HepG2 (cell line): ENCODE measurements around the gene FAS. TPM values are rescaled to one million over a fixed set of nuclear protein-coding genes. Genes with fewer than 3 reads are reported as not detected.

Experiments used
- ATAC-seq: fragments of 200-7000 bp; cut with Tn5 transposase; 3 replicates; pipeline ENCODE4 v1.9.1; 2020; ENCODE audit warnings: mild to moderate bottlenecking, moderate library complexity
- BruUV-seq: library from RNA; stranded (reverse); fragments of 400-500 nt; replicated peaks from 2 replicates; lab custom pipeline; 2021; lab: Mats Ljungman, UMichigan
- CTCF ChIA-PET: fragments of 300-600 bp; formaldehyde crosslinking; extraction: SDS; loops from one replicate; lab custom pipeline; 2021; ENCODE audit warnings: low total read pairs, inconsistent platforms, low intra/inter-chr PET ratio; lab: Yijun Ruan, JAX
- POLR2A ChIA-PET: fragments of 350-600 bp; sonication (Branson Sonifier 250); formaldehyde crosslinking; loops from one replicate; lab custom pipeline; 2020; ENCODE audit warnings: antibody characterized with exemption, inconsistent platforms; lab: Yijun Ruan, JAX
- DNase-seq: peaks from one replicate; pipeline ENCODE4 v3.0.0-alpha.2; 2015; ENCODE audit warnings: low spot score
- FAIRE-seq: peaks from 3 replicates; lab custom pipeline; 2011; peaks lifted over from hg19 to GRCh38; lab: Jason Lieb, UNC
- H2AFZ ChIP-seq: one replicate; pipeline ENCODE4 v1.6.1; 2011; ENCODE audit warnings: low read length, inconsistent platforms
- H3K27ac ChIP-seq: fragments of 300-600 bp; 3 replicates; pipeline ENCODE4 v1.8.0; 2011; ENCODE audit warnings: mixed run types, mild to moderate bottlenecking, mixed read lengths, low read length, inconsistent platforms; ENCODE audit not compliant: insufficient read depth; ENCODE audit errors: extremely low read length
- H3K27me3 ChIP-seq, 2 experiments: fragments of 200-600 bp in 1 of 2; 2 replicates in 1 of 2; 3 replicates in 1 of 2; pipeline versions ENCODE4 v1.6.0 to v1.8.0; 2011; ENCODE audit warnings: low read length in 2 of 2, mild to moderate bottlenecking in 2 of 2, moderate library complexity in 2 of 2, inconsistent platforms in 1 of 2; ENCODE audit not compliant: insufficient read depth in 2 of 2, control insufficient read depth in 1 of 2
- H3K36me3 ChIP-seq, 2 experiments: fragments of 200-600 bp in 1 of 2; replicated peaks in 1 of 2; 2 replicates in 1 of 2; 3 replicates in 1 of 2; pipeline versions ENCODE4 v1.5.1 to v1.8.0; 2011; ENCODE audit warnings: low read length in 2 of 2, inconsistent platforms in 1 of 2; ENCODE audit not compliant: insufficient read depth in 2 of 2, control insufficient read depth in 1 of 2
- H3K4me1 ChIP-seq: 2 replicates; pipeline ENCODE4 v1.5.1; 2012; ENCODE audit warnings: low read length, inconsistent platforms; ENCODE audit not compliant: insufficient read depth
- H3K4me2 ChIP-seq: 2 replicates; pipeline ENCODE4 v1.6.0; 2011; ENCODE audit warnings: low read depth, low read length, inconsistent platforms
- H3K4me3 ChIP-seq, 3 experiments: fragments of 200-600 bp in 1 of 3; sonication (generic), shearing (Covaris generic) in 1 of 3; replicated peaks in 1 of 3; 2 replicates each; pipeline ENCODE4 v1.5.1; 2011 to 2016; ENCODE audit warnings: low read length in 3 of 3, inconsistent platforms in 2 of 3, low read depth in 2 of 3, mild to moderate bottlenecking in 2 of 3, control low read depth in 1 of 3, mixed read lengths in 1 of 3; ENCODE audit not compliant: insufficient read depth in 1 of 3
- H3K79me2 ChIP-seq: one replicate; pipeline ENCODE4 v1.6.1; 2011; ENCODE audit warnings: low read length, inconsistent platforms; ENCODE audit not compliant: insufficient read depth
- H3K9ac ChIP-seq: 2 replicates; pipeline ENCODE4 v1.6.0; 2011; ENCODE audit warnings: mild to moderate bottlenecking, low read depth, low read length, inconsistent platforms; ENCODE audit not compliant: insufficient read depth
- H3K9me3 ChIP-seq: 2 replicates; pipeline ENCODE4 v1.5.1; 2012; ENCODE audit warnings: mild to moderate bottlenecking, low read length
- H4K20me1 ChIP-seq: 2 replicates; pipeline ENCODE4 v1.6.0; 2011; ENCODE audit warnings: inconsistent platforms, mild to moderate bottlenecking, low read length, moderate library complexity; ENCODE audit not compliant: insufficient read depth
- AKAP8 ChIP-seq: sonication (generic); formaldehyde crosslinking; IDR thresholded peaks from 2 replicates; pipeline ENCODE4 v1.5.1; 2020; ENCODE audit warnings: mild to moderate bottlenecking, missing genetic modification reagents
- ERF ChIP-seq: IDR thresholded peaks from 2 replicates; pipeline ENCODE4 v1.6.1; 2018; ENCODE audit warnings: missing biosample characterization, missing genetic modification reagents
- GLI4 ChIP-seq: sonication (generic); formaldehyde crosslinking; IDR thresholded peaks from 2 replicates; pipeline ENCODE4 v1.5.1; 2020; ENCODE audit warnings: missing genetic modification reagents, mild to moderate bottlenecking, moderate library complexity, borderline replicate concordance
- POLR2A ChIP-seq, 2 experiments: IDR thresholded peaks; 2 replicates each; pipeline ENCODE4 v1.6.1; 2011; ENCODE audit warnings: low read depth in 2 of 2, low read length in 2 of 2, mild to moderate bottlenecking in 1 of 2, moderate library complexity in 1 of 2; ENCODE audit not compliant: insufficient read depth in 1 of 2
- RFX3 ChIP-seq: IDR thresholded peaks from 2 replicates; pipeline ENCODE4 v1.6.1; 2016; ENCODE audit warnings: missing biosample characterization, missing genetic modification reagents
- SAP130 ChIP-seq: IDR thresholded peaks from 2 replicates; pipeline ENCODE4 v1.6.1; 2016; ENCODE audit warnings: low read depth
- SATB2 ChIP-seq: sonication (generic); formaldehyde crosslinking; IDR thresholded peaks from 2 replicates; pipeline ENCODE4 v1.5.0; 2020; ENCODE audit warnings: missing genetic modification reagents
- ZNF230 ChIP-seq: sonication (generic); formaldehyde crosslinking; IDR thresholded peaks from 2 replicates; pipeline ENCODE4 v1.4.0; 2020; ENCODE audit warnings: mild to moderate bottlenecking, missing genetic modification reagents
- ZNF432 ChIP-seq: sonication (generic); formaldehyde crosslinking; IDR thresholded peaks from 2 replicates; pipeline ENCODE4 v1.5.0; 2020; ENCODE audit warnings: missing genetic modification reagents, mild to moderate bottlenecking, borderline replicate concordance
- WGBS: methylation state at CpG from one replicate; pipeline ENCODE4 v1.1.6; 2017; ENCODE audit warnings: low lambda C conversion rate; 5-methylcytosine and 5-hydroxymethylcytosine counted together
- in situ Hi-C: cut with HindIII; loops from 2 replicates; pipeline ENCODE4 v1.10.0; 2017; ENCODE audit warnings: low pct_unique_long_range_greater_than_20kb; ENCODE audit not compliant: extremely low pct_ligation_motif_present
- intact Hi-C: fragments of 100-400 bp; cut with micrococcal nuclease; formaldehyde crosslinking; loops from one replicate; pipeline ENCODE4 v1.10.0; 2022; ENCODE audit not compliant: unreplicated experiment
- polyA plus RNA-seq, 8 experiments: library from polyadenylated mRNA; depleted of rRNA in 3 of 8; stranded (reverse) in 7 of 8; unstranded in 1 of 8; fragments of >200 nt; fragmentation: Illumina TruSeq in 4 of 8; extraction: Trizol in 4 of 8; gene quantifications; 2 replicates each; pipeline versions ENCODE4 v1.2.1 to v1.2.3, GENCODE V29; 2011 to 2016; ENCODE audit warnings: low read depth in 4 of 8, missing spikeins in 1 of 8, mixed read lengths in 1 of 8; ENCODE audit not compliant: insufficient read depth in 1 of 8
- total RNA-seq, 5 experiments: library from RNA; depleted of rRNA; stranded (reverse); fragments of >200 nt; fragmentation: Illumina TruSeq; extraction: Trizol; gene quantifications; 2 replicates each; pipeline ENCODE4 v1.2.3, GENCODE V29; 2016; ENCODE audit warnings: low read depth in 1 of 5
- TF ChIP-seq, protein P1 (sequence below): sonication (generic); formaldehyde crosslinking; IDR thresholded peaks from 2 replicates; pipeline ENCODE4 v1.9.0; 2021; ENCODE audit warnings: mild to moderate bottlenecking, missing genetic modification reagents
- TF ChIP-seq, protein P2 (sequence below): sonication (generic); formaldehyde crosslinking; IDR thresholded peaks from 2 replicates; pipeline ENCODE4 v1.4.0; 2020; ENCODE audit warnings: missing genetic modification reagents

The FAS gene
- total and polyA plus RNA-seq, 2 of the 13 experiments (the other 11 are each of a cell fraction or from before 2014, with no cell fraction given) = 5.9 to 17.9 TPM

DNA sequence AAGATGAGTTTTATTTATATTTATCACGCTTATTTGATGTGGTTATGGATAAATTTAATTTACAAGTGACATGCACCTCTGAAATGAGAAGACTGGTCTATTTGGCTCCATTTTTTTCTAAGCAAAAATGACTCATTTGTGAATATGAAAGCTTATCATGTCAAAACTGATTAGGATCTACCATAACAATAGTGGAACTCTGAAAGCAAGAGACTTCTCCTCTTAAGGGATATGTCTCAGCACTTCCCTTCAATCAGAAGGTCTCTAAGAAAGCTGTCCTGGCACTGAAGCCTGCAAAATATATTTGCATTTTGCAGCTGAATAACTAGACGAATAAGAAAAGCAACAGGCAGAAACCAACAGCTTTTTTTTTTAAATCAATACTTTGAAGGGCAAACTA is 12.7 kb downstream of the FAS start:
- no peaks in the 10 kb centered on the region for H3K4me1 ChIP-seq
- BruUV-seq = no TSS peak
- ATAC-seq = no peak
- CTCF ChIA-PET = no interaction called here
- peaks cover 0 to 7% of the 10 kb centered on the region in 2 experiments; a peak in 1 of 5 replicates for H3K36me3 ChIP-seq
- no peak overlapping the region for H3K9ac ChIP-seq
- no peaks in the 10 kb centered on the region for H4K20me1 ChIP-seq
- H3K4me3 ChIP-seq = no peak overlapping the region
- POLR2A ChIA-PET = no interaction called here
- no peak overlapping the region for H2AFZ ChIP-seq
- no peak overlapping the region for H3K4me2 ChIP-seq
- no peak for TF ChIP-seq SAP130
- TF ChIP-seq ZNF432 (CRISPR knock-in tag) = no peak
- TF ChIP-seq, protein P1, sequence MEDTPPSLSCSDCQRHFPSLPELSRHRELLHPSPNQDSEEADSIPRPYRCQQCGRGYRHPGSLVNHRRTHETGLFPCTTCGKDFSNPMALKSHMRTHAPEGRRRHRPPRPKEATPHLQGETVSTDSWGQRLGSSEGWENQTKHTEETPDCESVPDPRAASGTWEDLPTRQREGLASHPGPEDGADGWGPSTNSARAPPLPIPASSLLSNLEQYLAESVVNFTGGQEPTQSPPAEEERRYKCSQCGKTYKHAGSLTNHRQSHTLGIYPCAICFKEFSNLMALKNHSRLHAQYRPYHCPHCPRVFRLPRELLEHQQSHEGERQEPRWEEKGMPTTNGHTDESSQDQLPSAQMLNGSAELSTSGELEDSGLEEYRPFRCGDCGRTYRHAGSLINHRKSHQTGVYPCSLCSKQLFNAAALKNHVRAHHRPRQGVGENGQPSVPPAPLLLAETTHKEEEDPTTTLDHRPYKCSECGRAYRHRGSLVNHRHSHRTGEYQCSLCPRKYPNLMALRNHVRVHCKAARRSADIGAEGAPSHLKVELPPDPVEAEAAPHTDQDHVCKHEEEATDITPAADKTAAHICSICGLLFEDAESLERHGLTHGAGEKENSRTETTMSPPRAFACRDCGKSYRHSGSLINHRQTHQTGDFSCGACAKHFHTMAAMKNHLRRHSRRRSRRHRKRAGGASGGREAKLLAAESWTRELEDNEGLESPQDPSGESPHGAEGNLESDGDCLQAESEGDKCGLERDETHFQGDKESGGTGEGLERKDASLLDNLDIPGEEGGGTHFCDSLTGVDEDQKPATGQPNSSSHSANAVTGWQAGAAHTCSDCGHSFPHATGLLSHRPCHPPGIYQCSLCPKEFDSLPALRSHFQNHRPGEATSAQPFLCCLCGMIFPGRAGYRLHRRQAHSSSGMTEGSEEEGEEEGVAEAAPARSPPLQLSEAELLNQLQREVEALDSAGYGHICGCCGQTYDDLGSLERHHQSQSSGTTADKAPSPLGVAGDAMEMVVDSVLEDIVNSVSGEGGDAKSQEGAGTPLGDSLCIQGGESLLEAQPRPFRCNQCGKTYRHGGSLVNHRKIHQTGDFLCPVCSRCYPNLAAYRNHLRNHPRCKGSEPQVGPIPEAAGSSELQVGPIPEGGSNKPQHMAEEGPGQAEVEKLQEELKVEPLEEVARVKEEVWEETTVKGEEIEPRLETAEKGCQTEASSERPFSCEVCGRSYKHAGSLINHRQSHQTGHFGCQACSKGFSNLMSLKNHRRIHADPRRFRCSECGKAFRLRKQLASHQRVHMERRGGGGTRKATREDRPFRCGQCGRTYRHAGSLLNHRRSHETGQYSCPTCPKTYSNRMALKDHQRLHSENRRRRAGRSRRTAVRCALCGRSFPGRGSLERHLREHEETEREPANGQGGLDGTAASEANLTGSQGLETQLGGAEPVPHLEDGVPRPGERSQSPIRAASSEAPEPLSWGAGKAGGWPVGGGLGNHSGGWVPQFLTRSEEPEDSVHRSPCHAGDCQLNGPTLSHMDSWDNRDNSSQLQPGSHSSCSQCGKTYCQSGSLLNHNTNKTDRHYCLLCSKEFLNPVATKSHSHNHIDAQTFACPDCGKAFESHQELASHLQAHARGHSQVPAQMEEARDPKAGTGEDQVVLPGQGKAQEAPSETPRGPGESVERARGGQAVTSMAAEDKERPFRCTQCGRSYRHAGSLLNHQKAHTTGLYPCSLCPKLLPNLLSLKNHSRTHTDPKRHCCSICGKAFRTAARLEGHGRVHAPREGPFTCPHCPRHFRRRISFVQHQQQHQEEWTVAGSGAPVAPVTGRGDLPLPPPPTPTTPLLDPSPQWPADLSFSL = no peak
- TF ChIP-seq ZNF230 (CRISPR knock-in tag) = no peak
- no peak for TF ChIP-seq GLI4 (CRISPR knock-in tag)
- no peak for TF ChIP-seq SATB2 (CRISPR knock-in tag)
- no peak for TF ChIP-seq AKAP8 (CRISPR knock-in tag)
- no peak for TF ChIP-seq POLR2A (IDR thresholded peaks at IDR 0.05; ENCODE audit: insufficient read depth in 1 of 2, low read depth in 2 of 2, low read length in 2 of 2)
- no peak for TF ChIP-seq RFX3 (CRISPR knock-in tag)
- TF ChIP-seq, protein P2, sequence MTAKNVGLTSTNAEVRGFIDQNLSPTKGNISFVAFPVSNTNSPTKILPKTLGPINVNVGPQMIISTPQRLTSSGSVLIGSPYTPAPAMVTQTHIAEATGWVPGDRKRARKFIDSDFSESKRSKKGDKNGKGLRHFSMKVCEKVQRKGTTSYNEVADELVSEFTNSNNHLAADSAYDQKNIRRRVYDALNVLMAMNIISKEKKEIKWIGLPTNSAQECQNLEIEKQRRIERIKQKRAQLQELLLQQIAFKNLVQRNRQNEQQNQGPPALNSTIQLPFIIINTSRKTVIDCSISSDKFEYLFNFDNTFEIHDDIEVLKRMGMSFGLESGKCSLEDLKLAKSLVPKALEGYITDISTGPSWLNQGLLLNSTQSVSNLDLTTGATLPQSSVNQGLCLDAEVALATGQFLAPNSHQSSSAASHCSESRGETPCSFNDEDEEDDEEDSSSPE (CRISPR knock-in tag) = no peak
- TF ChIP-seq ERF (CRISPR knock-in tag) = no peak
- TF ChIP-seq, all 625 proteins: peak for 0
- 58% methylated on average over 2 of the region's 2 CpGs for WGBS
- in situ Hi-C loops (no loop called here), intact Hi-C loops (no loop called here)
- DNase-seq (no peak), FAIRE-seq (no peak)
- H3K27me3 ChIP-seq = no peaks in the 10 kb centered on the region
- no peak overlapping the region for H3K27ac ChIP-seq
- H3K79me2 ChIP-seq = no peaks in the 10 kb centered on the region
- H3K9me3 ChIP-seq = no peaks in the 10 kb centered on the region
